IPS-15b (cell line): Measurements from ENCODE around the gene ADAMTSL3.

Source experiments
- H3K27me3 ChIP-seq: one replicate; pipeline ENCODE4 v1.6.1; 2013; ENCODE audit warnings: low read length; ENCODE audit not compliant: control insufficient read depth, insufficient read depth
- H3K36me3 ChIP-seq: one replicate; pipeline ENCODE4 v1.6.1; 2013; ENCODE audit warnings: low read length; ENCODE audit not compliant: control insufficient read depth, insufficient read depth
- H3K4me1 ChIP-seq: one replicate; pipeline ENCODE4 v1.6.1; 2013; ENCODE audit warnings: mild to moderate bottlenecking, low read length; ENCODE audit not compliant: control insufficient read depth, insufficient read depth
- H3K4me3 ChIP-seq: one replicate; pipeline ENCODE4 v1.5.1; 2013; ENCODE audit warnings: low read depth, low read length
- H3K9ac ChIP-seq: one replicate; pipeline ENCODE4 v1.6.1; 2013; ENCODE audit warnings: low read depth, mild to moderate bottlenecking, low read length
- H3K9me3 ChIP-seq: one replicate; pipeline ENCODE4 v1.6.1; 2013; ENCODE audit warnings: mild to moderate bottlenecking, low read length; ENCODE audit not compliant: control insufficient read depth, insufficient read depth

Gene ADAMTSL3

GRCh38 chr15:83710452-83710851 lies 56.5 kb downstream of the ADAMTSL3 start:
- Histone ChIP-seq H3K36me3 (no peaks in the 10 kb centered on the region), H3K27me3 (no peaks in the 10 kb centered on the region), H3K4me3 (no peak overlapping the region), H3K9ac (no peak overlapping the region), H3K4me1 (no peaks in the 10 kb centered on the region), H3K9me3 (no peaks in the 10 kb centered on the region)

DNA sequence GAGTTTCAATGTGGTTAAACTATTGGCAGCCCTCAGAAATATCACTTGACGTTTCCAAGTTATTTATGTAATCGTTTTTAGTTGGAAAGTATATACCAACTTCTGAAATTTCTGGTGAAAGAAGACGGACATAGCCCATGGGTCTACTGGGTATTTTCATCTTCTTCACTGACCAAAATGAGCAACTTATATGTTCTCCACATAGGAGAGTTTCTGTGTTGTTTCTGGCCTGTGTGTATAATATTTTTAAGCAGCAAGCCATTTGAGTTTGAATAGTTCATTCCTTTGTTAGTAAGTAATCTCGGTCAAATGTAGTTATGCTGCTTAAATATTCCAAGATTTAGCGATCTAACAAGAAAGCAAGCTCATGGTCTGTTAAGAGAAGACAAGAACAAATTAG lies 57.3 kb downstream of the ADAMTSL3 start:
- Histone ChIP-seq H3K36me3 (no peaks in the 10 kb centered on the region), H3K4me1 (no peaks in the 10 kb centered on the region), H3K27me3 (no peaks in the 10 kb centered on the region), H3K9ac (no peak overlapping the region), H3K9me3 (no peaks in the 10 kb centered on the region), H3K4me3 (no peak overlapping the region)

DNA sequence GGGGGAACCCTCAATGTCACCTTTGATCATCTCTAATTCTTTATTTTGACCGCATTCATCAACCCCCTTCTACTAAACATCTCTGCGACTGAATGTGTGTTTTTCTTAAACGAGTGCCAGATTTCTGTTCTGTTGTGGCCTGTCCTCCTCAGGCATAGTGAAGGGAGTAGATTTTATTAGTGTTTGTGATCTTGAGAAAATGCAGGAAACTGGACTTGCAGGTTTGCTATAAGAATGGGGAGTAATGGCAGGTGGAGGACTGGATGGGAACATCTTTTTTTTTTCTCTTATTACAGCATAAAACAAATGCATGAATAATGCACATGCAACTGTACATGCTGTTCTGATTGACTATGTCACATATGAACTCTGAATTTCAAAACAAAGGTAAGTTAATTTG lies 59.3 kb downstream of the ADAMTSL3 start:
- Histone ChIP-seq H3K27me3 (no peaks in the 10 kb centered on the region), H3K4me3 (no peak overlapping the region), H3K9ac (no peak overlapping the region), H3K4me1 (no peaks in the 10 kb centered on the region), H3K9me3 (no peaks in the 10 kb centered on the region), H3K36me3 (no peaks in the 10 kb centered on the region)

GRCh38 chr15:83714939-83715628 lies 61.2 kb downstream of the ADAMTSL3 start:
- Histone ChIP-seq H3K27me3 (no peaks in the 10 kb centered on the region), H3K36me3 (no peaks in the 10 kb centered on the region), H3K9me3 (no peaks in the 10 kb centered on the region), H3K4me1 (no peaks in the 10 kb centered on the region), H3K9ac (no peak overlapping the region), H3K4me3 (no peak overlapping the region)

DNA sequence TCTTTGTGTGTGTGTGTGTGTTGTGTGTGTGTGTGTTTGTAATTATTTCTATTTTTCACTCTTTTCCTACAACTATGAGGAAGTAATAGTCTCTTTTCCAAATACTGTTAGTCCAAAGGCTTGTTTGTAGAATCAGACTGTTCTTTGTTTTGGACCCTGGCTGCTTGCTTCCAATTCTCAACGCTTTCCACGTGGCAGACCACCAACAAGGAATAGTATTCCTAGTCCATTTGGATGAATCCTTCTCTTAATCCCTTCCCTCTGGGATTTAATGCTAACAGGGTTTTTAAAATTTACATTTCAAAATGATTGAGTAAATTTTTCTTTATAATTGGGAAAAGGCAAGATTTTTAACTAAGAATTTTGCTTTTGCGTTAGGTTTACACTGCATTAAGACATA lies 62.7 kb downstream of the ADAMTSL3 start:
- Histone ChIP-seq H3K4me1 (no peaks in the 10 kb centered on the region), H3K9ac (no peak overlapping the region), H3K9me3 (no peaks in the 10 kb centered on the region), H3K4me3 (no peak overlapping the region), H3K36me3 (no peaks in the 10 kb centered on the region), H3K27me3 (no peaks in the 10 kb centered on the region)

DNA sequence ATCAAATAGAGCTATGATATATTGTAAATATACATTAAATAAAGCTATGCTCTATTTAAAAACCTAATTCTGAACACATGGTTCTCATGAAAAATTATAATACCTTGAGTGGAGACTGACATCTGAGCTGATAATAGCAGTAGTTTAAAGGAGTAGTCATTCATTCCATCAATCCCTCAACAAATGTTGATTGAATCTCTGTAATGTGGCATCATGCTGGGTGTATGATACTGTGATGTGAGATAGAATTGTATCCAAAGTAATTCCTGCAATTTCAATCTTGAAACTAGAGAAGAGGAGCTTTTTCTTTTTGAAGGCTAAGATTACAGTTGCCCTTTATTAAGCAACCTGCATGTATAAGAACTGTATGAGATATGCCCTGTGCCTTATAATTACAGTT lies 63.1 kb downstream of the ADAMTSL3 start:
- Histone ChIP-seq H3K4me1 (no peaks in the 10 kb centered on the region), H3K27me3 (no peaks in the 10 kb centered on the region), H3K4me3 (no peak overlapping the region), H3K9ac (no peak overlapping the region), H3K36me3 (no peaks in the 10 kb centered on the region), H3K9me3 (no peaks in the 10 kb centered on the region)

DNA sequence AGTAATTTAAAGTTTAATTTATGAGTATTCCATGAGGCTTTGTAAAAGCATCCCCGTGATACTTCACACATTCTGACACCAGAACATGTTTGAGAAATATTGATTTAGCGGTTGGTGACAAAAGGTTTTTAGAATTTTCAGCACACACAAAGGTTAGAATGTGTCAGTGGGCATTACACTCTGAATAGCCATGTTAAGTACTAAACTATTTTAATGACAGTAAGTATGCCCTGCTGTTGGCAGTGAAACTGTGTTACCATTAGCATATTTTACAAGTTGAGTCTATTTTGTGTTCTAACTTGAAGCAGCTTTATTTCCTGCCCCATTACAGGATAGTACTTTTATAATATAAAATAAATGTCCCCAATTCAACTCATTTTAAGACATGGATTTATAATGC lies 66.5 kb downstream of the ADAMTSL3 start:
- H3K4me1 ChIP-seq = no peaks in the 10 kb centered on the region
- no peaks in the 10 kb centered on the region for H3K9me3 ChIP-seq
- no peaks in the 10 kb centered on the region for H3K27me3 ChIP-seq
- no peaks in the 10 kb centered on the region for H3K36me3 ChIP-seq
- no peak overlapping the region for H3K4me3 ChIP-seq
- no peak overlapping the region for H3K9ac ChIP-seq

DNA sequence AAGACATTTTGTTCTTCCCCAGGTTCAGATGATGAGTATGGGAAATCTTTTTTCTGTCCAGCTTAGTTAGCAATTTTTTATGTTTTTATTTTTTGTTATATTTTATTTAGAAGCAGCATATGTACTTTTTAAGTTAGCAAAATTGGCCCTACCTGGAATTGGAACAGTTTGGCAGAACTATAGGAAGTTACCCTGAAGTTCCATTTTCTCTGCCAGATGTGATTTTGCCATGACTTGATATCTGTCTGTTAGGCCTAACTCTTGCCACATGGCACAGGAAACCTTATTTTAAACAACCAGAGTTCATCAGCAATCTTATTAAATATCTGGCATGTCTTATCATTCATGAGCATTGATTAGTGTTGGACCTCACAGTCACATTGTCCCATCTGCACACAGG lies 67.1 kb downstream of the ADAMTSL3 start:
- H3K36me3 ChIP-seq = no peaks in the 10 kb centered on the region
- H3K9ac ChIP-seq = no peak overlapping the region
- no peaks in the 10 kb centered on the region for H3K27me3 ChIP-seq
- H3K9me3 ChIP-seq = no peaks in the 10 kb centered on the region
- no peaks in the 10 kb centered on the region for H3K4me1 ChIP-seq
- no peak overlapping the region for H3K4me3 ChIP-seq

DNA sequence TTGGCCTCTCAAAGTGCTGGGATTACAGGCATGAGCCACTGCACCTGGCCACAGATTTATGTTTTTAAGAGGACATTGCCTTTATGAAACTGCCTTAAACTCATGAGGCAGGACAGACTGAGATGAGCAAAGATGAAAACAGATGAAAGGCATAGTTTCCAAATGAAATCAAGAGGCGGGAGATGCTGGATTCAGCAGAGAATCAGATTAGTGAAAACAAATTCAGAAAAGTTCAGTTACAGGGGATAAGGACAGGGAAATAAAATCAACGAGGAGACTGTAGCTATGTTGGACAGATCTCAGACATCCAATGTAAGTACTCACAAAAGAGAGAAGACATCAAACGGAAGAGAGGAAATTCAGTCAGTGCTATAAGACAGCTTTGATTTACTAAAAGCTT lies 68.1 kb downstream of the ADAMTSL3 start:
- no peaks in the 10 kb centered on the region for H3K36me3 ChIP-seq
- no peaks in the 10 kb centered on the region for H3K4me1 ChIP-seq
- no peak overlapping the region for H3K4me3 ChIP-seq
- H3K27me3 ChIP-seq = no peaks in the 10 kb centered on the region
- no peaks in the 10 kb centered on the region for H3K9me3 ChIP-seq
- H3K9ac ChIP-seq = no peak overlapping the region

GRCh38 chr15:83723216-83723615 lies 69.3 kb downstream of the ADAMTSL3 start:
- Histone ChIP-seq H3K36me3 (no peaks in the 10 kb centered on the region), H3K27me3 (no peaks in the 10 kb centered on the region), H3K9me3 (no peaks in the 10 kb centered on the region), H3K4me3 (no peak overlapping the region), H3K9ac (no peak overlapping the region), H3K4me1 (no peaks in the 10 kb centered on the region)

GRCh38 chr15:83732196-83732595 lies 78.3 kb downstream of the ADAMTSL3 start:
- H3K4me1 ChIP-seq = peaks cover 3% of the 10 kb centered on the region
- no peak overlapping the region for H3K4me3 ChIP-seq
- H3K27me3 ChIP-seq = no peaks in the 10 kb centered on the region
- no peaks in the 10 kb centered on the region for H3K36me3 ChIP-seq
- H3K9ac ChIP-seq = no peak overlapping the region
- H3K9me3 ChIP-seq = no peaks in the 10 kb centered on the region

- Histone ChIP-seq H3K36me3 (no peaks in the 10 kb centered on the region), H3K4me1 (peaks cover 3% of the 10 kb centered on the region), H3K27me3 (no peaks in the 10 kb centered on the region), H3K9me3 (no peaks in the 10 kb centered on the region), H3K9ac (no peak overlapping the region), H3K4me3 (no peak overlapping the region)
These were observed 78.8 kb downstream of the ADAMTSL3 start for GRCh38 chr15:83732770-83733169.
